WTC11 (cell line): ENCODE results near the gene DAB2. TPM values are rescaled to one million over a fixed set of nuclear protein-coding genes. Genes with fewer than 3 reads are reported as not detected.

Experiments used
- ATAC-seq: fragments of 200-7000 bp; cut with Tn5 transposase; 2 replicates; pipeline ENCODE4 v1.10.0; 2021; ENCODE audit warnings: mild to moderate bottlenecking, moderate library complexity
- CTCF ChIA-PET: fragments of 300-600 bp; sonication (Branson Sonifier 250); formaldehyde crosslinking; loops from one replicate; lab custom pipeline; 2021; ENCODE audit warnings: antibody characterized with exemption; lab: Charles Lee
- POLR2A ChIA-PET: fragments of 350-600 bp; sonication (Branson Sonifier 250); formaldehyde crosslinking; loops from one replicate; lab custom pipeline; 2021; ENCODE audit warnings: antibody characterized with exemption; lab: Charles Lee
- DNase-seq: peaks from one replicate; pipeline ENCODE4 v3.0.0; 2021; ENCODE audit warnings: low spot score
- H3K27ac Mint-ChIP-seq: 2 replicates; pipeline ENCODE4 v1.8.0; 2021; ENCODE audit warnings: mixed read lengths
- H3K27me3 Mint-ChIP-seq: 2 replicates; pipeline ENCODE4 v1.8.0; 2021; ENCODE audit warnings: low read depth, mild to moderate bottlenecking, moderate library complexity, mixed read lengths
- H3K36me3 Mint-ChIP-seq: 2 replicates; pipeline ENCODE4 v1.8.0; 2021; ENCODE audit warnings: mixed read lengths
- H3K4me1 Mint-ChIP-seq: 2 replicates; pipeline ENCODE4 v1.8.0; 2022; ENCODE audit warnings: mixed read lengths
- H3K4me3 Mint-ChIP-seq: 2 replicates; pipeline ENCODE4 v1.8.0; 2021; ENCODE audit warnings: mild to moderate bottlenecking, moderate library complexity, mixed read lengths
- H3K9me3 Mint-ChIP-seq: 2 replicates; pipeline ENCODE4 v1.8.0; 2021; ENCODE audit warnings: mixed read lengths
- ATF1 ChIP-seq: sonication (generic); formaldehyde crosslinking; IDR thresholded peaks from 2 replicates; pipeline ENCODE4 v1.8.1; 2023; ENCODE audit warnings: mild to moderate bottlenecking, moderate library complexity, missing genetic modification reagents
- ELF4 ChIP-seq: sonication (generic); formaldehyde crosslinking; IDR thresholded peaks from 2 replicates; pipeline ENCODE4 v1.8.1; 2022; ENCODE audit warnings: low read depth, mild to moderate bottlenecking, moderate library complexity, missing genetic modification reagents
- EMX1 ChIP-seq: fragments of 250-450 bp; sonication (Bioruptor Pico); IDR thresholded peaks from 2 replicates; pipeline ENCODE4 v1.8.0; 2021; ENCODE audit warnings: mild to moderate bottlenecking
- ESRRA ChIP-seq: sonication (generic); formaldehyde crosslinking; IDR thresholded peaks from 2 replicates; pipeline ENCODE4 v1.8.1; 2022; ENCODE audit warnings: mild to moderate bottlenecking, missing genetic modification reagents, borderline replicate concordance
- JUN ChIP-seq: sonication (generic); formaldehyde crosslinking; IDR thresholded peaks from 2 replicates; pipeline ENCODE4 v1.8.0; 2023; ENCODE audit warnings: mild to moderate bottlenecking, missing genetic modification reagents
- MYBL2 ChIP-seq: sonication (generic); formaldehyde crosslinking; IDR thresholded peaks from 2 replicates; pipeline ENCODE4 v1.8.1; 2023; ENCODE audit warnings: mild to moderate bottlenecking, moderate library complexity, missing genetic modification reagents
- PRRX2 ChIP-seq: fragments of 250-450 bp; sonication (Bioruptor Pico); IDR thresholded peaks from 2 replicates; pipeline ENCODE4 v1.8.0; 2021; ENCODE audit warnings: mild to moderate bottlenecking
- RELA ChIP-seq: sonication (generic); formaldehyde crosslinking; IDR thresholded peaks from 2 replicates; pipeline ENCODE4 v1.8.1; 2022; ENCODE audit warnings: missing genetic modification reagents, mild to moderate bottlenecking, borderline replicate concordance
- RORB ChIP-seq: fragments of 250-450 bp; sonication (Bioruptor Pico); IDR thresholded peaks from 2 replicates; pipeline ENCODE4 v1.9.0; 2021; ENCODE audit warnings: mild to moderate bottlenecking
- SMAD4 ChIP-seq: sonication (generic); formaldehyde crosslinking; IDR thresholded peaks from 2 replicates; pipeline ENCODE4 v1.8.0; 2022; ENCODE audit warnings: mild to moderate bottlenecking, missing genetic modification reagents
- TEAD4 ChIP-seq: sonication (generic); formaldehyde crosslinking; IDR thresholded peaks from 2 replicates; pipeline ENCODE4 v1.8.0; 2022; ENCODE audit warnings: mild to moderate bottlenecking, missing genetic modification reagents
- TP53 ChIP-seq: sonication (generic); formaldehyde crosslinking; IDR thresholded peaks from 2 replicates; pipeline ENCODE4 v1.8.1; 2023; ENCODE audit warnings: mild to moderate bottlenecking, missing genetic modification reagents
- ZNF263 ChIP-seq: sonication (generic); formaldehyde crosslinking; IDR thresholded peaks from 2 replicates; pipeline ENCODE4 v1.8.1; 2022; ENCODE audit warnings: low read depth, mild to moderate bottlenecking, moderate library complexity, missing genetic modification reagents
- total RNA-seq: library from RNA; stranded (reverse); gene quantifications from 3 replicates; pipeline ENCODE4 v1.2.3, GENCODE V29; 2021
- TF ChIP-seq, protein P1 (sequence below): sonication (generic); formaldehyde crosslinking; IDR thresholded peaks from 2 replicates; pipeline ENCODE4 v1.8.0; 2022; ENCODE audit warnings: mild to moderate bottlenecking, missing genetic modification reagents
- TF ChIP-seq, protein P2 (sequence below): sonication (generic); formaldehyde crosslinking; IDR thresholded peaks from 2 replicates; pipeline ENCODE4 v1.8.1; 2022; ENCODE audit warnings: low read depth, mild to moderate bottlenecking, moderate library complexity, missing genetic modification reagents, borderline replicate concordance
- TF ChIP-seq, protein P3 (sequence below): sonication (generic); formaldehyde crosslinking; IDR thresholded peaks from 2 replicates; pipeline ENCODE4 v1.8.1; 2022; ENCODE audit warnings: mild to moderate bottlenecking, moderate library complexity, missing genetic modification reagents
- TF ChIP-seq, protein P4 (sequence below): sonication (generic); formaldehyde crosslinking; IDR thresholded peaks from 2 replicates; pipeline ENCODE4 v1.8.1; 2023; ENCODE audit warnings: mild to moderate bottlenecking, moderate library complexity, missing genetic modification reagents
- TF ChIP-seq, protein P5 (sequence below): sonication (generic); formaldehyde crosslinking; IDR thresholded peaks from 2 replicates; pipeline ENCODE4 v1.8.0; 2022; ENCODE audit warnings: mild to moderate bottlenecking, missing genetic modification reagents
- TF ChIP-seq, protein P6 (sequence below): sonication (generic); formaldehyde crosslinking; IDR thresholded peaks from 2 replicates; pipeline ENCODE4 v1.8.1; 2023; ENCODE audit warnings: mild to moderate bottlenecking, missing genetic modification reagents
- TF ChIP-seq, protein P7 (sequence below): fragments of 250-450 bp; sonication (Bioruptor Pico); IDR thresholded peaks from 2 replicates; pipeline ENCODE4 v1.9.0; 2021; ENCODE audit warnings: mild to moderate bottlenecking
- TF ChIP-seq, protein P8 (sequence below): sonication (generic); formaldehyde crosslinking; conservative IDR thresholded peaks from 2 replicates; pipeline ENCODE4 v1.8.1; 2022; ENCODE audit warnings: mild to moderate bottlenecking, missing genetic modification reagents

DAB2 gene
- total RNA-seq, 1 experiment from 2014 or later, result 7.2 TPM

DNA sequence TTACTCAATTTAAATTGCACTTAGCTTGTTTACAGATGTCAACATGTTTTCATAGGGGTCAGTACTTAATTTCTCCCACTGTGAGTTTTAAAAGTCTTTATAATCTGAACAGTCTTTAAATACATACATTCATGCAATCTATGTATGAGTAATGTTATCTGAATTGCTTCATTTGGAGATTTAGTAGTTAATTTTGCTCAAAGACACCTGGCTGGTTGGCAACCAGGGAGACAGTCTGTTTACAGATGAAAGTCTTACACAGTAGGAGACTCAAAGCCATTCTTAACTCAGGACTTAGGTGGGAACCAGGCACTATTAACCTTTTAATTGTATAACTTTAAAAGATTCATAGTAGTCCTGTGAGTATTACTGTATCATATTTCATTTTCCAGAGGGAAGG is 29.3 kb downstream of the DAB2 start:
- no peak overlapping the region for H3K27ac Mint-ChIP-seq
- POLR2A ChIA-PET, result no interaction called here
- no peak overlapping the region for H3K4me3 Mint-ChIP-seq

DNA sequence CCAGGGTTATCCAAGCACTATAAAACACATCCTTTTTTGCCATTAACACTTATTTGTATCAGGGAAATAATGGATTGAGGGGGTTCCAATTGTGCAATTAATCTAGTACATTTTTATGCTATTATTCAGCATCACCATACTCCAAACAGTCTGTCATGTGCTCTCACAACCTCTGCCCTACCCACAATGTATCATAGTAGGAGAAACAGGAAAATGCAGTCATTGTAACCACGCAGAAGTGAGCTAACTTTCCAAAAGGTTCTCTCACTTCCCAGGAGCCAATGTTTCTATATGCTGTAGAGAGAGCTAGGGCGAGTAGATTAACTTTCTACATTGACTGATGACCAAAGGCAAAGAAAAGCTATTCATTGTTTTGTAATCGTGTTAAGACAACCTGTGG is 29.8 kb downstream of the DAB2 start:
- no peak for DNase-seq
- Mint-ChIP-seq H3K27me3 (no peaks in the 10 kb centered on the region), H3K27ac (no peak overlapping the region), H3K4me1 (peaks cover 17% of the 10 kb centered on the region), H3K9me3 (no peaks in the 10 kb centered on the region), H3K36me3 (no peaks in the 10 kb centered on the region), H3K4me3 (no peak overlapping the region)
- TF ChIP-seq, protein P1, sequence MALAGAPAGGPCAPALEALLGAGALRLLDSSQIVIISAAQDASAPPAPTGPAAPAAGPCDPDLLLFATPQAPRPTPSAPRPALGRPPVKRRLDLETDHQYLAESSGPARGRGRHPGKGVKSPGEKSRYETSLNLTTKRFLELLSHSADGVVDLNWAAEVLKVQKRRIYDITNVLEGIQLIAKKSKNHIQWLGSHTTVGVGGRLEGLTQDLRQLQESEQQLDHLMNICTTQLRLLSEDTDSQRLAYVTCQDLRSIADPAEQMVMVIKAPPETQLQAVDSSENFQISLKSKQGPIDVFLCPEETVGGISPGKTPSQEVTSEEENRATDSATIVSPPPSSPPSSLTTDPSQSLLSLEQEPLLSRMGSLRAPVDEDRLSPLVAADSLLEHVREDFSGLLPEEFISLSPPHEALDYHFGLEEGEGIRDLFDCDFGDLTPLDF, result no peak
- TF ChIP-seq RORB (CRISPR knock-in tag) (no peak), ATF1 (CRISPR knock-in tag) (no peak), ZNF263 (no peak), EMX1 (CRISPR knock-in tag) (no peak), ELF4 (CRISPR knock-in tag) (no peak), MYBL2 (no peak), ESRRA (no peak), JUN (CRISPR knock-in tag) (no peak)
- TF ChIP-seq, protein P2, sequence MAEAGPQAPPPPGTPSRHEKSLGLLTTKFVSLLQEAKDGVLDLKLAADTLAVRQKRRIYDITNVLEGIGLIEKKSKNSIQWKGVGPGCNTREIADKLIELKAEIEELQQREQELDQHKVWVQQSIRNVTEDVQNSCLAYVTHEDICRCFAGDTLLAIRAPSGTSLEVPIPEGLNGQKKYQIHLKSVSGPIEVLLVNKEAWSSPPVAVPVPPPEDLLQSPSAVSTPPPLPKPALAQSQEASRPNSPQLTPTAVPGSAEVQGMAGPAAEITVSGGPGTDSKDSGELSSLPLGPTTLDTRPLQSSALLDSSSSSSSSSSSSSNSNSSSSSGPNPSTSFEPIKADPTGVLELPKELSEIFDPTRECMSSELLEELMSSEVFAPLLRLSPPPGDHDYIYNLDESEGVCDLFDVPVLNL (CRISPR knock-in tag), result no peak
- TF ChIP-seq, protein P3, sequence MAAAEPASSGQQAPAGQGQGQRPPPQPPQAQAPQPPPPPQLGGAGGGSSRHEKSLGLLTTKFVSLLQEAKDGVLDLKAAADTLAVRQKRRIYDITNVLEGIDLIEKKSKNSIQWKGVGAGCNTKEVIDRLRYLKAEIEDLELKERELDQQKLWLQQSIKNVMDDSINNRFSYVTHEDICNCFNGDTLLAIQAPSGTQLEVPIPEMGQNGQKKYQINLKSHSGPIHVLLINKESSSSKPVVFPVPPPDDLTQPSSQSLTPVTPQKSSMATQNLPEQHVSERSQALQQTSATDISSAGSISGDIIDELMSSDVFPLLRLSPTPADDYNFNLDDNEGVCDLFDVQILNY (CRISPR knock-in tag), result no peak
- no peak for ATAC-seq
- POLR2A ChIA-PET, result no interaction called here
- CTCF ChIA-PET, result no interaction called here

More for the DNA sequence above, 29.3 kb downstream of the DAB2 start:
- CTCF ChIA-PET, result no interaction called here
- DNase-seq (no peak), ATAC-seq (no peak)
- Mint-ChIP-seq H3K36me3 (no peaks in the 10 kb centered on the region), H3K4me1 (peaks cover 17% of the 10 kb centered on the region)
- no peak for TF ChIP-seq RELA
- TF ChIP-seq TEAD4 (CRISPR knock-in tag), result no peak
- TF ChIP-seq PRRX2 (CRISPR knock-in tag), result no peak
- TF ChIP-seq, protein P4, sequence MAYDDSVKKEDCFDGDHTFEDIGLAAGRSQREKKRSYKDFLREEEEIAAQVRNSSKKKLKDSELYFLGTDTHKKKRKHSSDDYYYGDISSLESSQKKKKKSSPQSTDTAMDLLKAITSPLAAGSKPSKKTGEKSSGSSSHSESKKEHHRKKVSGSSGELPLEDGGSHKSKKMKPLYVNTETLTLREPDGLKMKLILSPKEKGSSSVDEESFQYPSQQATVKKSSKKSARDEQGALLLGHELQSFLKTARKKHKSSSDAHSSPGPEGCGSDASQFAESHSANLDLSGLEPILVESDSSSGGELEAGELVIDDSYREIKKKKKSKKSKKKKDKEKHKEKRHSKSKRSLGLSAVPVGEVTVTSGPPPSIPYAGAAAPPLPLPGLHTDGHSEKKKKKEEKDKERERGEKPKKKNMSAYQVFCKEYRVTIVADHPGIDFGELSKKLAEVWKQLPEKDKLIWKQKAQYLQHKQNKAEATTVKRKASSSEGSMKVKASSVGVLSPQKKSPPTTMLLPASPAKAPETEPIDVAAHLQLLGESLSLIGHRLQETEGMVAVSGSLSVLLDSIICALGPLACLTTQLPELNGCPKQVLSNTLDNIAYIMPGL, result no peak
- TF ChIP-seq, protein P5, sequence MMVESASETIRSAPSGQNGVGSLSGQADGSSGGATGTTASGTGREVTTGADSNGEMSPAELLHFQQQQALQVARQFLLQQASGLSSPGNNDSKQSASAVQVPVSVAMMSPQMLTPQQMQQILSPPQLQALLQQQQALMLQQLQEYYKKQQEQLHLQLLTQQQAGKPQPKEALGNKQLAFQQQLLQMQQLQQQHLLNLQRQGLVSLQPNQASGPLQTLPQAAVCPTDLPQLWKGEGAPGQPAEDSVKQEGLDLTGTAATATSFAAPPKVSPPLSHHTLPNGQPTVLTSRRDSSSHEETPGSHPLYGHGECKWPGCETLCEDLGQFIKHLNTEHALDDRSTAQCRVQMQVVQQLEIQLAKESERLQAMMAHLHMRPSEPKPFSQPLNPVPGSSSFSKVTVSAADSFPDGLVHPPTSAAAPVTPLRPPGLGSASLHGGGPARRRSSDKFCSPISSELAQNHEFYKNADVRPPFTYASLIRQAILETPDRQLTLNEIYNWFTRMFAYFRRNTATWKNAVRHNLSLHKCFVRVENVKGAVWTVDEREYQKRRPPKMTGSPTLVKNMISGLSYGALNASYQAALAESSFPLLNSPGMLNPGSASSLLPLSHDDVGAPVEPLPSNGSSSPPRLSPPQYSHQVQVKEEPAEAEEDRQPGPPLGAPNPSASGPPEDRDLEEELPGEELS (CRISPR knock-in tag), result no peak
- no peak for TF ChIP-seq TP53 (CRISPR knock-in tag)
- TF ChIP-seq, protein P6, sequence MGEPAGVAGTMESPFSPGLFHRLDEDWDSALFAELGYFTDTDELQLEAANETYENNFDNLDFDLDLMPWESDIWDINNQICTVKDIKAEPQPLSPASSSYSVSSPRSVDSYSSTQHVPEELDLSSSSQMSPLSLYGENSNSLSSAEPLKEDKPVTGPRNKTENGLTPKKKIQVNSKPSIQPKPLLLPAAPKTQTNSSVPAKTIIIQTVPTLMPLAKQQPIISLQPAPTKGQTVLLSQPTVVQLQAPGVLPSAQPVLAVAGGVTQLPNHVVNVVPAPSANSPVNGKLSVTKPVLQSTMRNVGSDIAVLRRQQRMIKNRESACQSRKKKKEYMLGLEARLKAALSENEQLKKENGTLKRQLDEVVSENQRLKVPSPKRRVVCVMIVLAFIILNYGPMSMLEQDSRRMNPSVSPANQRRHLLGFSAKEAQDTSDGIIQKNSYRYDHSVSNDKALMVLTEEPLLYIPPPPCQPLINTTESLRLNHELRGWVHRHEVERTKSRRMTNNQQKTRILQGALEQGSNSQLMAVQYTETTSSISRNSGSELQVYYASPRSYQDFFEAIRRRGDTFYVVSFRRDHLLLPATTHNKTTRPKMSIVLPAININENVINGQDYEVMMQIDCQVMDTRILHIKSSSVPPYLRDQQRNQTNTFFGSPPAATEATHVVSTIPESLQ (CRISPR knock-in tag), result no peak
- TF ChIP-seq SMAD4 (CRISPR knock-in tag), result no peak
- TF ChIP-seq, protein P7, sequence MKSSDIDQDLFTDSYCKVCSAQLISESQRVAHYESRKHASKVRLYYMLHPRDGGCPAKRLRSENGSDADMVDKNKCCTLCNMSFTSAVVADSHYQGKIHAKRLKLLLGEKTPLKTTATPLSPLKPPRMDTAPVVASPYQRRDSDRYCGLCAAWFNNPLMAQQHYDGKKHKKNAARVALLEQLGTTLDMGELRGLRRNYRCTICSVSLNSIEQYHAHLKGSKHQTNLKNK (CRISPR knock-in tag), result no peak
- TF ChIP-seq, protein P8, sequence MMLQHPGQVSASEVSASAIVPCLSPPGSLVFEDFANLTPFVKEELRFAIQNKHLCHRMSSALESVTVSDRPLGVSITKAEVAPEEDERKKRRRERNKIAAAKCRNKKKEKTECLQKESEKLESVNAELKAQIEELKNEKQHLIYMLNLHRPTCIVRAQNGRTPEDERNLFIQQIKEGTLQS, result no peak
- TF ChIP-seq, all 79 proteins: peak for 0
- Mint-ChIP-seq H3K27me3 (no peaks in the 10 kb centered on the region), H3K9me3 (no peaks in the 10 kb centered on the region)
